Parathyroid adenoma (tissue), 2 donors: Measurements from ENCODE around the gene ZNF697.
"Not testable (repeated sequence)": the region's sequence is repeated elsewhere in the genome, so short reads cannot be mapped to it uniquely, and the experiment has no call there.

ENCODE experiments used
- H2AFZ ChIP-seq: fragments of 300-600 bp; sonication (generic); one replicate; pipeline ENCODE4 v1.7.0; 2017; ENCODE audit warnings: antibody characterized with exemption, mild to moderate bottlenecking
- H3K27ac ChIP-seq: fragments of 300-600 bp; sonication (generic); one replicate; pipeline ENCODE4 v1.7.0; 2017
- H3K27me3 ChIP-seq: fragments of 300-600 bp; sonication (generic); one replicate; pipeline ENCODE4 v1.7.0; 2017; ENCODE audit warnings: low read length; ENCODE audit not compliant: control insufficient read depth, insufficient read depth
- H3K36me3 ChIP-seq: fragments of 300-600 bp; sonication (generic); one replicate; pipeline ENCODE4 v1.7.0; 2017; ENCODE audit warnings: low read length; ENCODE audit not compliant: control insufficient read depth, insufficient read depth
- H3K4me1 ChIP-seq: fragments of 300-600 bp; sonication (generic); one replicate; pipeline ENCODE4 v1.7.0; 2017; ENCODE audit warnings: control low read depth
- H3K4me2 ChIP-seq: fragments of 300-600 bp; sonication (generic); one replicate; pipeline ENCODE4 v1.7.0; 2017; ENCODE audit warnings: low read length
- H3K4me3 ChIP-seq: fragments of 300-600 bp; sonication (generic); one replicate; pipeline ENCODE4 v1.7.0; 2017; ENCODE audit warnings: low read depth, low read length
- H3K79me2 ChIP-seq: fragments of 300-600 bp; sonication (generic); one replicate; pipeline ENCODE4 v1.7.0; 2017; ENCODE audit warnings: control low read depth
- H3K9ac ChIP-seq: fragments of 300-600 bp; sonication (generic); one replicate; pipeline ENCODE4 v1.7.0; 2017; ENCODE audit warnings: mild to moderate bottlenecking
- H3K9me3 ChIP-seq: fragments of 300-600 bp; sonication (generic); one replicate; pipeline ENCODE4 v1.7.0; 2017; ENCODE audit warnings: low read length; ENCODE audit not compliant: control insufficient read depth
- TF ChIP-seq, protein P1 (sequence below): fragments of 300-600 bp; sonication (generic); IDR thresholded peaks from one replicate; pipeline ENCODE4 v1.7.0; 2017; ENCODE audit warnings: antibody characterized with exemption, mild to moderate bottlenecking
- donor health status: primary hyperparathyroidism.

ZNF697 gene

DNA sequence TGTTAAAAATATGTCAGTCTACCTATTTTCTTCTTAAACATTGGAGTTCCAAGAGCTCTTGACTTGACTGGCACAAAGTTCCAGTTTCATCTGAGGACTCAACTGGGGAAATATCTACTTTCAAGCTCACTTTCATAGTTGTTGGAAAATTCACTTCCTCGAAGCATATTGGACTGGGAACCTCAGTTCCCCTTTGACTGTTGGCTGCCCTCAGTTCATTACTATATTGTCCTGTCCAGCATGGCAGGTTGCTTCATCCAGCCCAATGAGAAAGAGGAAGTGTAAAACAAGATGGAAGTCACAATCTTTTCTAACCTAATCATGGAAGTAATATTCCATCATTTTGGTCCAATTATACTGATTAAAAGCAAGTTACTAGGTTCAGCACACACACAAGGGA lies 54.3 kb downstream of the ZNF697 start:
- no peak overlapping the region for H3K4me2 ChIP-seq

DNA sequence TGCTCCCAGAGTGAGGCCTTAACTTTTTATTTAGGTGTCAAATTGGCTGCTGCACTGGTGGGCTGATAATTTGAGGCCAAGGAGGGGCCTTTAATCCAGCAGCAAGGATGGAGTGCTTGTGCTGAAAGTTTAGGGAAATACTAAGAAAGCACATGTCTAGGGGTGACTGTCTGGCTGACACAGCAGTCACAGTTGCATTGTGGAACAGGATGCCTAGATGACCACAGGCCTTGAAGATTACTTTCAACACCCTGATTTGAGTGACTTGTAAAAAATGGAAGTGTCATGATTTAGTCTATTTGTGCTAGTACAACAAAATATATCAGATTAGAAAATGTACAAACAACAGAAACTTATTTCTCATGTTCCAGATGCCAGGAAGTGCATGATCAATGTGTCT lies 57.7 kb downstream of the ZNF697 start:
- no peak overlapping the region for H3K4me2 ChIP-seq
- no peaks in the 10 kb centered on the region for H3K27me3 ChIP-seq
- H3K4me3 ChIP-seq = no peak overlapping the region

More for the DNA sequence above, 54.3 kb downstream of the ZNF697 start:
- Histone ChIP-seq H3K27ac (no peak overlapping the region), H3K4me1 (no peaks in the 10 kb centered on the region), H3K27me3 (no peaks in the 10 kb centered on the region), H3K36me3 (no peaks in the 10 kb centered on the region), H2AFZ (no peak overlapping the region), H3K79me2 (no peaks in the 10 kb centered on the region), H3K9ac (no peak overlapping the region), H3K9me3 (no peaks in the 10 kb centered on the region), H3K4me3 (no peak overlapping the region)
- TF ChIP-seq, protein P1, sequence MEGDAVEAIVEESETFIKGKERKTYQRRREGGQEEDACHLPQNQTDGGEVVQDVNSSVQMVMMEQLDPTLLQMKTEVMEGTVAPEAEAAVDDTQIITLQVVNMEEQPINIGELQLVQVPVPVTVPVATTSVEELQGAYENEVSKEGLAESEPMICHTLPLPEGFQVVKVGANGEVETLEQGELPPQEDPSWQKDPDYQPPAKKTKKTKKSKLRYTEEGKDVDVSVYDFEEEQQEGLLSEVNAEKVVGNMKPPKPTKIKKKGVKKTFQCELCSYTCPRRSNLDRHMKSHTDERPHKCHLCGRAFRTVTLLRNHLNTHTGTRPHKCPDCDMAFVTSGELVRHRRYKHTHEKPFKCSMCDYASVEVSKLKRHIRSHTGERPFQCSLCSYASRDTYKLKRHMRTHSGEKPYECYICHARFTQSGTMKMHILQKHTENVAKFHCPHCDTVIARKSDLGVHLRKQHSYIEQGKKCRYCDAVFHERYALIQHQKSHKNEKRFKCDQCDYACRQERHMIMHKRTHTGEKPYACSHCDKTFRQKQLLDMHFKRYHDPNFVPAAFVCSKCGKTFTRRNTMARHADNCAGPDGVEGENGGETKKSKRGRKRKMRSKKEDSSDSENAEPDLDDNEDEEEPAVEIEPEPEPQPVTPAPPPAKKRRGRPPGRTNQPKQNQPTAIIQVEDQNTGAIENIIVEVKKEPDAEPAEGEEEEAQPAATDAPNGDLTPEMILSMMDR = no peak

DNA sequence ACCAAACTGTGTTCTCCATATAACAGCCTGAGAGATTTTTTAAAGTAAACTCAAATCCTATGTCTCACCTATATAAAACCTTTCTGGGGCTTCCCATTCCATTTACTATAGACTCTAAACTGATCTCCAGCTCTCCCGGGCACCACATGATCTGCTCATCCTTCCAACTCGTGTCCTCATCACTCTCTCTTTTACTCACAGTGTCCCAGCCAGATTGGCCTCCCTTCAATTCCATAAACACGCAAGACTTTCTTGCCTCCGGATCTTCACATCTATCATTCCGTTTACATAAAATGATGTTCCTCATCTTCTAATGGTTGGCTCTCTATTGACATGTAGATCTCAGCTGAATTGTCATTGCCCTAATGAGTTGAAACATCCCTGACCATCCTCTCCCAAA lies 59.4 kb downstream of the ZNF697 start:
- Histone ChIP-seq H3K79me2 (no peaks in the 10 kb centered on the region), H3K9ac (no peak overlapping the region), H3K4me3 (no peak overlapping the region), H3K36me3 (no peaks in the 10 kb centered on the region), H3K27me3 (no peaks in the 10 kb centered on the region), H3K4me1 (no peaks in the 10 kb centered on the region), H3K27ac (no peak overlapping the region), H3K9me3 (no peaks in the 10 kb centered on the region), H2AFZ (no peak overlapping the region), H3K4me2 (no peak overlapping the region)
- TF ChIP-seq, protein P1 = no peak

More for the DNA sequence above, 57.7 kb downstream of the ZNF697 start:
- no peaks in the 10 kb centered on the region for H3K4me1 ChIP-seq
- H3K9me3 ChIP-seq = no peaks in the 10 kb centered on the region
- H3K36me3 ChIP-seq = no peaks in the 10 kb centered on the region
- no peak overlapping the region for H2AFZ ChIP-seq
- no peak overlapping the region for H3K27ac ChIP-seq
- TF ChIP-seq, protein P1 = no peak
- no peak overlapping the region for H3K9ac ChIP-seq
- no peaks in the 10 kb centered on the region for H3K79me2 ChIP-seq

DNA sequence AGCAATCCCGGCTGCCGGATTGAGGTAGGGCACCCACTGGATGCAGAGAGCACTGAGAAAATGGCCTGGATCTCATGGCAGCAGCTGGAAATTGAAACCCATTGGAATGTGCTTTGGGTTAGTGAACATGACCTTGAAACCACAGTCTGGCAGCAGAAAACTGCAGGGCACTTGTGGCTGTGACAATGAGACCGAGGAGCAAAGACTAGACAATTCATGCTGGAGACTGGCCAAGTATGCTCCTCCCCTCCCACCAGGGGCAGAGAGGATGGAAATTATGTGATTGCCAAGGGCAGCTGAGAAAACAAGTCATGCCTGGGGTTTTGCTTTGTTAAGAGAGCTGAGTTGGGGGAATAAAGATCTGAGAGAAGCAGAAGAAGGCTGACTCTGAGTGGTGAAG lies 60.7 kb downstream of the ZNF697 start:
- Histone ChIP-seq H3K9ac (no peak overlapping the region), H3K4me2 (no peak overlapping the region), H3K36me3 (no peaks in the 10 kb centered on the region), H3K79me2 (no peaks in the 10 kb centered on the region), H3K27me3 (no peaks in the 10 kb centered on the region), H3K27ac (no peak overlapping the region), H3K9me3 (no peaks in the 10 kb centered on the region), H3K4me3 (no peak overlapping the region), H3K4me1 (no peaks in the 10 kb centered on the region), H2AFZ (no peak overlapping the region)
- TF ChIP-seq, protein P1 = no peak

DNA sequence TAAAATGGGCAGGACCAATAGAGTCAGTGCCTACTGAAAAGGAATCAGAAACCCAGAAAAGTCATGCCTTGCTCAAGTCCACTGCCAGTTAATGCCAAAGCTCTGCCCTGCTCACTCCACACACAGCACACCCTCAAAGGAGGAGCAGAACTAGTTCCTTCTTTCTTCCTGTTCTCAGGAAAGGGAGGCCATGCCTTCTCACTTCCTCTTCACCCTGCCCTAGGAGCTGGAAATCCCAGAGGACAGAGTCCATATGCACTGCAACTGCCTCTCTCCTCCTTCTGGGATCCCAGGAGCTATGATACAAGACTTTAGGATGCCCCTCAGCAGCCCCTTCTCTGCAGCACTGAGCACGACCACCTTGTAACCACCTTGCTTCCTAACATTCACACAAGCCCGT lies 62.3 kb downstream of the ZNF697 start:
- H3K4me1 ChIP-seq, H3K27ac ChIP-seq: not testable (repeated sequence)

More for the DNA sequence above, 62.3 kb downstream of the ZNF697 start:
- H3K36me3 ChIP-seq, H2AFZ ChIP-seq, H3K27me3 ChIP-seq, H3K4me2 ChIP-seq, H3K9me3 ChIP-seq, H3K4me3 ChIP-seq, H3K79me2 ChIP-seq, H3K9ac ChIP-seq: not testable (repeated sequence)
